Fibroblast of lung (primary cell): ENCODE results near the gene RERE. TPM values are rescaled to one million over a fixed set of nuclear protein-coding genes. Genes with fewer than 3 reads are reported as not detected.
A peak's percentile ranks its signal among the peaks of the same experiment; 100 is the strongest.
"Not testable (repeated sequence)": the region's sequence is repeated elsewhere in the genome, so short reads cannot be mapped to it uniquely, and the experiment has no call there.

Experiments used
- DNase-seq, 2 donors: peaks; one replicate each; pipeline versions ENCODE4 v3.0.0 to v3.0.0-alpha.2; 2010; ENCODE audit warnings: low read depth in 2 of 2
- H2AFZ ChIP-seq: 2 replicates; pipeline ENCODE4 v1.5.1; 2012; ENCODE audit warnings: low read length, control low read depth, inconsistent platforms
- H3K27ac ChIP-seq: 2 replicates; pipeline ENCODE4 v1.5.1; 2011; ENCODE audit warnings: low read length, control low read depth; ENCODE audit not compliant: insufficient read depth
- H3K27me3 ChIP-seq: 2 replicates; pipeline ENCODE4 v1.5.1; 2011; ENCODE audit warnings: mild to moderate bottlenecking, low read length; ENCODE audit not compliant: control insufficient read depth, insufficient read depth
- H3K36me3 ChIP-seq: 2 replicates; pipeline ENCODE4 v1.5.1; 2011; ENCODE audit warnings: low read length; ENCODE audit not compliant: control insufficient read depth, insufficient read depth
- H3K4me1 ChIP-seq: 2 replicates; pipeline ENCODE4 v1.5.1; 2011; ENCODE audit warnings: low read length; ENCODE audit not compliant: control insufficient read depth, insufficient read depth; ENCODE audit errors: extremely low read depth
- H3K4me2 ChIP-seq: 2 replicates; pipeline ENCODE4 v1.5.1; 2011; ENCODE audit warnings: low read length, control low read depth; ENCODE audit not compliant: insufficient read depth; ENCODE audit errors: extremely low read depth
- H3K4me3 ChIP-seq, 4 experiments: fragments of 200-600 bp in 1 of 4; sonication (generic) in 1 of 4; replicated peaks in 1 of 4; 2 replicates each; pipeline ENCODE4 v1.5.1; 2011 to 2016; ENCODE audit warnings: low read length in 4 of 4, low read depth in 3 of 4, mild to moderate bottlenecking in 3 of 4, control low read depth in 2 of 4, inconsistent platforms in 1 of 4, mixed read lengths in 1 of 4; ENCODE audit not compliant: insufficient read depth in 1 of 4; ENCODE audit errors: control extremely low read depth in 1 of 4
- H3K79me2 ChIP-seq: 2 replicates; pipeline ENCODE4 v1.5.1; 2012; ENCODE audit warnings: mild to moderate bottlenecking, low read length, inconsistent platforms; ENCODE audit not compliant: control insufficient read depth, insufficient read depth
- H3K9ac ChIP-seq: 2 replicates; pipeline ENCODE4 v1.5.1; 2011; ENCODE audit warnings: mild to moderate bottlenecking, low read length, control low read depth; ENCODE audit not compliant: insufficient read depth
- H3K9me3 ChIP-seq: 2 replicates; pipeline ENCODE4 v1.5.1; 2012; ENCODE audit warnings: low read depth, low read length; ENCODE audit not compliant: control insufficient read depth, insufficient read depth
- H4K20me1 ChIP-seq: 2 replicates; pipeline ENCODE4 v1.5.1; 2011; ENCODE audit warnings: low read length; ENCODE audit not compliant: control insufficient read depth, insufficient read depth; ENCODE audit errors: extremely low read depth
- EZH2 ChIP-seq: IDR thresholded peaks from 2 replicates; pipeline ENCODE4 v1.5.1; 2012; ENCODE audit warnings: low read length, control low read depth, mild to moderate bottlenecking; ENCODE audit errors: missing control alignments
- polyA plus RNA-seq, 2 donors: library from polyadenylated mRNA; depleted of rRNA in 1 of 2; stranded (reverse) in 1 of 2; unstranded in 1 of 2; fragments of >200 nt; gene quantifications; 2 replicates each; pipeline ENCODE4 v1.2.1, GENCODE V29; 2011 to 2012; ENCODE audit warnings: missing spikeins in 1 of 2
- total RNA-seq: library from RNA; depleted of rRNA; stranded (reverse); fragments of >200 nt; gene quantifications from 2 replicates; pipeline ENCODE4 v1.2.1, GENCODE V29; 2014
- TF ChIP-seq, protein P1 (sequence below), 2 donors: IDR thresholded peaks in 1 of 2; conservative IDR thresholded peaks in 1 of 2; 1 replicate in 1 of 2; 2 replicates in 1 of 2; pipeline ENCODE4 v1.5.1; 2011 to 2012; ENCODE audit warnings: low read length in 2 of 2, control low read depth in 1 of 2, inconsistent platforms in 1 of 2, low read depth in 1 of 2, mild to moderate bottlenecking in 1 of 2

RERE gene
- total and polyA plus RNA-seq, 2 donors (not counting 1 experiment from before 2014, with no cell fraction given): 3.7 to 51.0 TPM

DNA sequence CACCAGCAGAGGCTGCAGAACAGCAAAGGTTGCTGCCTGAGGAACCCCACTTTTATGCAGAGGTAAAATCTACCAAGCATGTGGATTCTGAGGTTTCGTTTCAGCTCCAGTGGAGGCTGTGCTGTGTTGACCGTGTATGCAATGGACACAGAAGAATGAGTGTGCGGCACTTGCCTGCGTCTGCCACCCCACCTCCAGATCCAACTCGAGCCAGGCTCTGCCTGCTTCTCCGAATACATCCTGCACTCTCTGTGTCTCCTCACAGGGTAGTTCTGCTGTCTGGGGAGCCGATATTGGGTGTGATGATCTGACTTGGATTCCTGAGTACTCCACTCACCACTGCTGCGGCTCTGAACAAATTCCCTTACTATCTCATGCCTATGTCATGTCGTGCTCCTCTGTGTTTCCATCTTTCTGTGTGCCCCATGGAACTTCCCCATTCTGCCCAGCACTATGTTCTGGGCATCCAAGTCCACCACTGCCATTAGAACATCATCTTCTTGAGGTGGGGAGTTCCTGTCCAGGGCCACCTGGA is 369.8 kb downstream of the RERE start:
- Histone ChIP-seq H3K4me1 (peaks cover 14% of the 10 kb centered on the region), H2AFZ (no peak overlapping the region)

DNA sequence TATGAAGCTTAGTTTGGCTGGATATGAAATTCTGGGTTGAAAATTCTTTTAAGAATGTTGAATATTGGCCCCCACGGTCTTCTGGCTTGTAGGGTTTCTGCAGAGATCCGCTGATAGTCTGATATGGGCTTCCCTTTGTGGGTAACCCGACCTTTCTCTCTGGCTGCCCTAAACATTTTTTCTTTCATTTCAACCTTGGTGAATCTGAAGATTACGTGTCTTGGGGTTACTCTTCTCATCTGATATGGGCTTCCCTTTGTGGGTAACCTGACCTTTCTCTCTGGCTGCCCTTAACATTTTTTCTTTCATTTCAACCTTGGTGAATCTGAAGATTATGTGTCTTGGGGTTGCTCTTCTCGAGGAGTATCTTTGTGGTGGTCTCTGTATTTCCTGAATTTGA is 371.3 kb downstream of the RERE start:
- H4K20me1 ChIP-seq, H3K9ac ChIP-seq, H3K4me2 ChIP-seq, DNase-seq, H3K27me3 ChIP-seq, H3K4me3 ChIP-seq, H3K36me3 ChIP-seq, H2AFZ ChIP-seq, H3K9me3 ChIP-seq, H3K79me2 ChIP-seq, H3K27ac ChIP-seq: not testable (repeated sequence)
- H3K4me1 ChIP-seq: peaks cover 20% of the 10 kb centered on the region

More for the DNA sequence above, 369.8 kb downstream of the RERE start:
- Histone ChIP-seq H3K9me3 (no peaks in the 10 kb centered on the region), H3K4me3 (no peak overlapping the region), H3K79me2 (no peaks in the 10 kb centered on the region), H3K36me3 (no peaks in the 10 kb centered on the region), H3K27ac (no peak overlapping the region), H3K9ac (no peak overlapping the region), H3K4me2 (no peak overlapping the region), H4K20me1 (no peaks in the 10 kb centered on the region), H3K27me3 (no peaks in the 10 kb centered on the region)
- no peak for DNase-seq
- TF ChIP-seq EZH2: no peak
- TF ChIP-seq, protein P1, sequence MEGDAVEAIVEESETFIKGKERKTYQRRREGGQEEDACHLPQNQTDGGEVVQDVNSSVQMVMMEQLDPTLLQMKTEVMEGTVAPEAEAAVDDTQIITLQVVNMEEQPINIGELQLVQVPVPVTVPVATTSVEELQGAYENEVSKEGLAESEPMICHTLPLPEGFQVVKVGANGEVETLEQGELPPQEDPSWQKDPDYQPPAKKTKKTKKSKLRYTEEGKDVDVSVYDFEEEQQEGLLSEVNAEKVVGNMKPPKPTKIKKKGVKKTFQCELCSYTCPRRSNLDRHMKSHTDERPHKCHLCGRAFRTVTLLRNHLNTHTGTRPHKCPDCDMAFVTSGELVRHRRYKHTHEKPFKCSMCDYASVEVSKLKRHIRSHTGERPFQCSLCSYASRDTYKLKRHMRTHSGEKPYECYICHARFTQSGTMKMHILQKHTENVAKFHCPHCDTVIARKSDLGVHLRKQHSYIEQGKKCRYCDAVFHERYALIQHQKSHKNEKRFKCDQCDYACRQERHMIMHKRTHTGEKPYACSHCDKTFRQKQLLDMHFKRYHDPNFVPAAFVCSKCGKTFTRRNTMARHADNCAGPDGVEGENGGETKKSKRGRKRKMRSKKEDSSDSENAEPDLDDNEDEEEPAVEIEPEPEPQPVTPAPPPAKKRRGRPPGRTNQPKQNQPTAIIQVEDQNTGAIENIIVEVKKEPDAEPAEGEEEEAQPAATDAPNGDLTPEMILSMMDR (conservative IDR thresholded peaks at IDR 0.05 in 1 of 2, IDR thresholded peaks at IDR 0.05 in 1 of 2; ENCODE audit: low read depth in 1 of 2, low read length in 2 of 2): no peak

DNA sequence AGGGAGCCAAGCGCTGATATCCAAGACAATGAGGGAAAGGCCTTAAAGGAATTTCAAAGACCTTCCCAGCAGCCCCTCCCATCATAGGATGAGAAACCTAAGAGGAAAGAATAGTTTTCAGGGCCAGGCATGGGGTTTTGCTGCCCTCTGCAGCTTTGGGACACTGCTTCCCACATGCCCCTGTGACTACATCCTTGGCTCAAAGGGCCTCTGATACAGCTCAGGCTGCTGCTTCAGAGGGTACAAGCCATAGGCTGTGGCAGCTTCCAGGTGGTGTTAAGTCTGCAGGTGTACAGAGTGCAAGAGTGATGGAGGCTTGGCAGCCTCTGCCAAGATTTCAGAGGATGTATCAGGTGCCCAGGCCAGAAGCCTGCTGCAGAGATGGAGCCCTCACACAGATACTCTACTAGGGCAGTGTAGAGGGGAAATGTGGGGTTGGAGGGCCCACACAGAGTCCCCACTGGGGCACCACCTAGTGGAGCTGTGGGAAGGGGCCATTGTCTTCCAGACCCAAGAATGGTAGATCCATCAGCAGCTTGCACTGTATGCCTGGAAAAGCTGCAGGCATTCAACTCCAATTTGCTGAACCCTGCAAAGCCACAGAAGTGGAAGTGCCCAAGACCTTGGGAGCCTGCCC is 373.8 kb downstream of the RERE start:
- Histone ChIP-seq H3K4me3 (no peak overlapping the region), H2AFZ (no peak overlapping the region), H3K36me3 (no peaks in the 10 kb centered on the region), H3K4me1 (peaks cover 19% of the 10 kb centered on the region), H3K27me3 (no peaks in the 10 kb centered on the region), H4K20me1 (no peaks in the 10 kb centered on the region), H3K4me2 (no peak overlapping the region), H3K79me2 (no peaks in the 10 kb centered on the region), H3K27ac (no peak overlapping the region), H3K9ac (no peak overlapping the region), H3K9me3 (no peaks in the 10 kb centered on the region)
- TF ChIP-seq, protein P1 (conservative IDR thresholded peaks at IDR 0.05 in 1 of 2, IDR thresholded peaks at IDR 0.05 in 1 of 2; ENCODE audit: low read depth in 1 of 2, low read length in 2 of 2): peak in 1 of 2 donors; percentile 32
- TF ChIP-seq EZH2: no peak
- DNase-seq: peak in 1 of 2 donors; percentile 37
